ENCODE measurements around the gene SCAMP2.

DNA sequence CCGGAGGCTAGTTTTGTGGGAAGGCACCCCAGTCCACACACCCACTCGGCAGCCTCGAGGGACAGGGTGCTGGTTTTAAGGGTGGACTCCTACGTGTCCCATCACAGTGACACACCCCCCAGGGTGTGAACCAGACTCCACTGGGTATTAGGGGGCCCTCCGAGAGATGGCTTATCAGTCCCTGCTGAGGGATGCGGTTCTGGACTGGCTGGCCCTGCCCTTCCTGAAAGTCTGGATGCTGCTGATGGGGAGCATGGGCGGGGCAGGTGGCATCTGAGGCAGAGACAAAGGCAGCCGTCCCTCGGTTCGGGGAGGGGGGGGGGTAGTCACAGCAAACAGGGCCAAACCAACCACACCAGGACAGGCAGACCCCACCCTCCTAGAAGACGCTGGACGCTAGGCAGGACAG, 29.3 kb downstream of the SCAMP2 start:
- no peak for TF ChIP-seq CTCF (conservative IDR thresholded peaks at IDR 0.05)
- no peak for TF ChIP-seq ZFX (IDR thresholded peaks at IDR 0.05)
